ENCODE results near the gene PRR18. TPM values are rescaled to one million over a fixed set of nuclear protein-coding genes. Genes with fewer than 3 reads are reported as not detected.

Gene PRR18
- total and polyA plus RNA-seq, 11 donors, result 0.07 to 0.12 (median 0.10) TPM; not detected in 5

DNA sequence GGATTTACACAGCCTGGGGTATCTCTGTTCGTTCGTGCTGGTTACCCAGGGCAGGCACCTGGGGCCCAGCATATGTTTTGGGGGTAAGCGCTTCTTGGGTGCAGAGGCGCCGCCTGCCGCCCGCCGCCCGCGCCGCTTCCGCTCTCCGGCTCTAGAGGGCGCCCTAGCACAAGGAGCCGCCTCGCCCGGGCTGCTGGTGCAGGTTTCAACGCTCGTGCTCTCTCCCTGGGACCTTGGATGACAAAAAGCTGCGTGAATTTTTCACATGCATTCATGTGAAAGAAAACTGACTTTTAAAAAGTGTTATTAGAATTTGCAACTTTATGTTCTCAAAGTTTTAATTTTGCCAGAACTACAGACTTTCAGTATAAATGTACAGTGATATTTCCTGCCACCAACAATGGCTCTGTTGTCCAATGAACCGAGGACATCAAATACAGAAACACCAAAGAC lies 32.5 kb downstream of the PRR18 start:
- no peaks in the 10 kb centered on the region for H3K9me3 ChIP-seq
- DNase-seq (peak; percentile 51 to 89 (median 65)), ATAC-seq (peak in 3 of 4 donors; percentile 76 to 85 (median 84))
- peaks cover 0 to 14% (median 4%) of the 10 kb centered on the region in 9 donors for H3K27me3 ChIP-seq
- H3K27ac ChIP-seq, result no peak overlapping the region
- no peak overlapping the region for H3K4me3 ChIP-seq
- peaks cover 0 to 6% (median 0%) of the 10 kb centered on the region in 12 donors for H3K4me1 ChIP-seq
- 4 to 5% (median 4%) methylated on average over 21 of the region's 21 CpGs for WGBS, 4 donors
- intact Hi-C loops (cut with DNase I), result loop anchor here (1.0 to 5.0 kb wide), 5 partner anchors 107 to 126 kb away; partner anchors contain the start of gene MPC1 (in 1 of the 10)
- no peak for TF ChIP-seq POLR2A (IDR thresholded peaks at IDR 0.05)
- TF ChIP-seq, protein P1, sequence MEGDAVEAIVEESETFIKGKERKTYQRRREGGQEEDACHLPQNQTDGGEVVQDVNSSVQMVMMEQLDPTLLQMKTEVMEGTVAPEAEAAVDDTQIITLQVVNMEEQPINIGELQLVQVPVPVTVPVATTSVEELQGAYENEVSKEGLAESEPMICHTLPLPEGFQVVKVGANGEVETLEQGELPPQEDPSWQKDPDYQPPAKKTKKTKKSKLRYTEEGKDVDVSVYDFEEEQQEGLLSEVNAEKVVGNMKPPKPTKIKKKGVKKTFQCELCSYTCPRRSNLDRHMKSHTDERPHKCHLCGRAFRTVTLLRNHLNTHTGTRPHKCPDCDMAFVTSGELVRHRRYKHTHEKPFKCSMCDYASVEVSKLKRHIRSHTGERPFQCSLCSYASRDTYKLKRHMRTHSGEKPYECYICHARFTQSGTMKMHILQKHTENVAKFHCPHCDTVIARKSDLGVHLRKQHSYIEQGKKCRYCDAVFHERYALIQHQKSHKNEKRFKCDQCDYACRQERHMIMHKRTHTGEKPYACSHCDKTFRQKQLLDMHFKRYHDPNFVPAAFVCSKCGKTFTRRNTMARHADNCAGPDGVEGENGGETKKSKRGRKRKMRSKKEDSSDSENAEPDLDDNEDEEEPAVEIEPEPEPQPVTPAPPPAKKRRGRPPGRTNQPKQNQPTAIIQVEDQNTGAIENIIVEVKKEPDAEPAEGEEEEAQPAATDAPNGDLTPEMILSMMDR (IDR thresholded peaks at IDR 0.05), result peak; percentile 95 to 100 (median 99)
- no peaks in the 10 kb centered on the region for H3K36me3 ChIP-seq

- no peak for DNase-seq
- Histone ChIP-seq H3K27me3 (peaks cover 0 to 20% (median 7%) of the 10 kb centered on the region in 9 donors), H3K36me3 (no peaks in the 10 kb centered on the region), H3K4me1 (peaks cover 0 to 6% (median 0%) of the 10 kb centered on the region in 12 donors), H3K27ac (no peak overlapping the region), H3K4me3 (no peak overlapping the region), H3K9me3 (no peaks in the 10 kb centered on the region)
- WGBS, 4 donors, result 64 to 74% (median 72%) methylated on average over 8 to 13 of the region's 13 CpGs
- ATAC-seq, result no peak
- intact Hi-C loops (cut with DNase I), result loop anchor here in 7 of 10 donors (1.0 to 5.0 kb wide), 5 partner anchors 107 to 126 kb away; partner anchors contain the start of gene MPC1 (in 1 of the 7)
- TF ChIP-seq, protein P1 (IDR thresholded peaks at IDR 0.05), result no peak
- no peak for TF ChIP-seq POLR2A (IDR thresholded peaks at IDR 0.05)
These were observed 33.3 kb downstream of the PRR18 start for GRCh38 chr6:166274739-166275370.

DNA sequence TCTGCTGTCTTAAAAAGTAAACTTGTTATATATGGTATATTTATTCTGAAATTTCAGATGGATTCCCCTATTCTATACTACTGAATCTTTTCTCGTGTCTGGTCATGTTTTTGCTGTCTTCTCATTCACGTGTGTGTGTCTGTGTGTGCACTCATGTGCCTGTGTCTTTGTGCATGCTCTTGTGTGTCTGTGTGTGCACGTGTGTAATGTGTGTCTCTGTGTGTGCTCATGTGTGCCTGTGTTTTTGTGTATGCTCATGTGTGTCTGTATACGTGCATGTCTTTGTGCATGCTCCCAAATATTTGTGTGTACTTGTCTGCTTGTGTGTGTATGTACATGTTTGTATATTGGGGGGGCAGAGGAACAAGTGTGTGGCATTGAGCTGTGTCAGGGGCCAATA lies 34.0 kb downstream of the PRR18 start:
- peaks cover 0 to 27% (median 10%) of the 10 kb centered on the region in 9 donors for H3K27me3 ChIP-seq
- no peak for DNase-seq
- no peak overlapping the region for H3K4me3 ChIP-seq
- H3K4me1 ChIP-seq, result peaks cover 0 to 6% (median 0%) of the 10 kb centered on the region in 12 donors
- ATAC-seq, result no peak
- no peak overlapping the region for H3K27ac ChIP-seq
- 76 to 81% (median 77%) methylated on average over 4 of the region's 4 CpGs for WGBS, 4 donors
- no peaks in the 10 kb centered on the region for H3K9me3 ChIP-seq
- TF ChIP-seq, protein P1 (IDR thresholded peaks at IDR 0.05), result no peak
- no peak for TF ChIP-seq POLR2A (IDR thresholded peaks at IDR 0.05)
- intact Hi-C loops (cut with DNase I), result loop anchor here in 4 of 10 donors (2.0 kb wide), 1 partner anchor 127 kb away; no protein-coding TSS in a partner anchor
- no peaks in the 10 kb centered on the region for H3K36me3 ChIP-seq

DNA sequence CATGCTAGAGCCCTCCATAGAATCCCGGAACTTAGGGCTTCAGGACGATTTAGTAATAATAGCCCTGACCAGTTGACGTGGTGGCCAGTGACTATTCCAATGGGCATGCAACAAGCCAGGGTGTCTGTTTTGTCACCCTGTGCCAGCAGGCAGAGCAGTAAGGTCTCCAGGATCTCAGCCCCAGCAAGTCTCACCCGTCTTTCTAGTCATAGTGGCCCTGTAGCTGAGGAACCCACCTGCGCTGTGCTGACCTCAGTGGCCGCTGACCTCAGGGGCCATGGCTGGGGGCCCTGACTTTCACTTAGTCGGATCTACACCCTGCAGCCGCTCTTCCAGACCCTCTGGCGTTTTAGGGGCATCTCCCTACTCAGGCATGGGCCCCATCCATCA lies 36.8 kb downstream of the PRR18 start:
- DNase-seq, result no peak
- 84 to 89% (median 87%) methylated on average over 8 to 9 of the region's 9 CpGs for WGBS, 4 donors
- peaks cover 0 to 43% (median 16%) of the 10 kb centered on the region in 9 donors for H3K27me3 ChIP-seq
- intact Hi-C loops (cut with DNase I), result no loop called here
- TF ChIP-seq, protein P1 (IDR thresholded peaks at IDR 0.05), result no peak
- TF ChIP-seq POLR2A (IDR thresholded peaks at IDR 0.05), result no peak
- H3K36me3 ChIP-seq, result no peaks in the 10 kb centered on the region
- peaks cover 0 to 6% (median 0%) of the 10 kb centered on the region in 12 donors for H3K4me1 ChIP-seq
- no peak overlapping the region for H3K4me3 ChIP-seq
- H3K27ac ChIP-seq, result no peak overlapping the region
- no peak for ATAC-seq
- H3K9me3 ChIP-seq, result no peaks in the 10 kb centered on the region

Data from heart left ventricle (tissue), 16 donors.